GM19238 (cell line): Measurements from ENCODE around the gene SP4.
A peak's percentile ranks its signal among the peaks of the same experiment; 100 is the strongest.

ENCODE experiments used
- DNase-seq: peaks from one replicate; pipeline ENCODE4 v3.0.0; 2011; ENCODE audit warnings: low spot score; ENCODE audit not compliant: insufficient read length

SP4 gene

GRCh38 chr7:21427871-21428658 is at the start of gene SP4:
Gene SP4, plus strand, starts transcription at chr7:21428083. Its CDS starts 169 bp downstream, at chr7:21428252.
- DNase-seq = peak; percentile 85

- no peak for DNase-seq
Observed at GRCh38 chr7:21383227-21384220, 44.4 kb upstream of the SP4 start.

- DNase-seq = no peak
Observed at GRCh38 chr7:21393937-21394336, 33.9 kb upstream of the SP4 start.

DNA sequence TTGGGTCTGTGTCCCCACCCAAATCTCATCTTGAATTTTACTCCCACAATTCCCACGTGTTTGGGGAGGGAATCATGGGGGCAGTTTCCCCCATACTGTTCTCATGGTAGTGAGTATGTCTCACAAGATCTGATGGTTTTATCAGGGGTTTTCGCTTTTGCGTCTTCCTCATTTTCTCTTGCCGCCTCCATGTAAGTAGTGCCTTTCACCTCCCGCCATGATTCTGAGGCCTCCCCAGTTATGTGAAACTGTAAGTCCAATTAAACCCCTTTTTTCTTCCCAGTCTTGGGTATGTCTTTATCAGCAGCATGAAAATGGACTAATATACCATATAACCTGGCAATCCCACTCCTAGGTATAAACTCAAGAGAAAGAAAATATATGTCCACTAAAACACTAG is 25.9 kb upstream of the SP4 start:
- no peak for DNase-seq

DNA sequence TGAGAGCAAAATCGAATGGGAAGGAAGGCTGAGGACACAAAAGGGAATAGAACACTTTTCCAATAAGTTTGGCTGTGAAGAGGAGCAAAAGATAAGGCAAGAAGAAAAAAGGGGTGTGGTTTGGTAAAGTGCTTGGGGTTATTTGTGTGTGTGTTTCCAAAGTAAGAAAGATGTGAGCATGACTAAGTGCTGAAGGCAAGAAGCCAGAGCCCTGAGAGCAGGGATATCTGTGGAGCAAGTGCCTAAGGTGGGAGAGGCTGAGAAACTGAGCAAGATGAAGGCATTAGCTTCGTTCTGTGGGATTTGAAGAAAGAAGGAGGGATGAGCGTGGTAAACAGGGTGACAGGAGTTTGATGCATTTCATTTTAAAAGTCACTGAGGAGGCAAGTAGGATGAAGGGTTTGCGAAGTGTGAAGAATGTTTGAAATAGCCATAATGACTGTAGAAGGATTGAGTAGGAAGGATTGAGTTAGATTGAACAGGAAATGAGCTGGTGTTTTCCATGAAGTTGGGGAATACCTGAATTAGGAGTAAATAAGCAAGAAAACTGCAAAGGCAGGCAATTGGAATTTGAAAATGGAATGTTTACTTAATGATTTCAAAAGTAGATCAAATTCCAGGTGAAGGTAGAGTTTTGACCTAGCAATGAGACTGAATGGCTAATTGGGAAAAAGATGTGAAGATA is 19.9 kb upstream of the SP4 start:
- DNase-seq = no peak

GRCh38 chr7:21408481-21408820 is 19.4 kb upstream of the SP4 start:
- DNase-seq = no peak

GRCh38 chr7:21412410-21412851 is 15.5 kb upstream of the SP4 start:
- no peak for DNase-seq

DNA sequence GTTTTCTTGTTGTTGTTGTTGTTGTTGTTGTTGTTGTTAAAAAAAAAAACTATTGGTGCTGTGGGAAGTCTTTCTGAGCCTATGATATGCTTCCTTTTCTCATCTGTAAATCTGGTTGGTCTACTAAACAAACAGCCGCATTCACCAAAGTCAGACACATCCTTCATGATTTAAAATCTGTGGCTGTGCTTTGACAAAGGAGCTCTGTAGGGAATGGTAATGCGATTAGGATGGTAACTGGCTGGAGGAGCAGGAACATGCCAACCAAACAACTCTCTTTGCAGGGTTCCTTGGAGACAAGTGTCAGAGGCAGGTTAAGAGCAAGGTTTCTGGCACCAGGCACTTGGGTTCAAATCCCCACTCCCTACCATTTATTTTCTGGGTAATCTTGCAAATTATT is 14.9 kb upstream of the SP4 start:
- no peak for DNase-seq

GRCh38 chr7:21413502-21413901 is 14.4 kb upstream of the SP4 start:
- DNase-seq = no peak

DNA sequence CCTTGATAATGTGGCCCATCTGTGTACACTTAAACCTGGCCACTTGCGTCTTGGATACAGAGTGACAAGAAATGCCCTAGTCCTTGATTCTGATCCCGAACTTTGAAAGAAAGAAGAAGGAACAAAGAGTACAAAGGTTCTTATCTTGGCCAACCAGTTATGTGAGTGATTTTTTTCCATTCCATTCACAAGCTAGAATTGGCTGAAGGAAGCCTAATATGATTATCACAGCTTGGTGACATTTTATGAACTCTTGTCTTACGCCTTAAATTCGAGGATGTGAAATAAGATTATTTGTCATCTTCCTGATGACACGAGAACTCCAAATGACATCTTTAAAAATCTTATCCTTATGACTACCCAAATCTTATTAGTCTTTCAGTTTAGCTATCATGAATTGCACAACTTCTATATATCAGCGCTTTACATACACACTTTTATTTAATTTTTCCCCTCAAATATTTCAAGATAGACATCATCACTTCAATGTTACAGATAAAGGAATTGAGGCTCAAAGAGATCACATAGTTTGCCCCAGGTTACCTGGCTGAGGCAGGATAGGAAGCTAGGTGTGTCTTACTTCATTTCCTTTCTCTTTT is 13.0 kb upstream of the SP4 start:
- DNase-seq = no peak

DNA sequence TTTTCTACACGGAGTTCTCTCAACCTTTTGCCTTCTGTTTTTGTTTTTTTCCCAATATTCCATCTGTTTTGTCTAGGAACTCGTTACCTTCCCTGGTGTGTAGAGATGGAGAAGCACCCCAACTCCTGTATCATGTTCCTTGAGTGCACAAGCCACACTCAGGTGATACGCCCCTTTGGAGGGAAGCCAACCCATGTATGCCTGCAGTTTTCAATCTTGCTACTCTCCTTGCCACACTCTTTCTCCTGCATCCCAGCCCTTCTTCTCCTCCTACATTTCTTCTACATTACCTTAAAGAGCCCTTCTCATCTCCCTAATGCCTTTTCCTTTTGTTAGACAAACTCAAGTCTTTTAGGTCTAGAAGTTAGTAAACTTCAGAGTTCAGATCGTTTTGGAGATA is 10.2 kb upstream of the SP4 start:
- DNase-seq = no peak

DNA sequence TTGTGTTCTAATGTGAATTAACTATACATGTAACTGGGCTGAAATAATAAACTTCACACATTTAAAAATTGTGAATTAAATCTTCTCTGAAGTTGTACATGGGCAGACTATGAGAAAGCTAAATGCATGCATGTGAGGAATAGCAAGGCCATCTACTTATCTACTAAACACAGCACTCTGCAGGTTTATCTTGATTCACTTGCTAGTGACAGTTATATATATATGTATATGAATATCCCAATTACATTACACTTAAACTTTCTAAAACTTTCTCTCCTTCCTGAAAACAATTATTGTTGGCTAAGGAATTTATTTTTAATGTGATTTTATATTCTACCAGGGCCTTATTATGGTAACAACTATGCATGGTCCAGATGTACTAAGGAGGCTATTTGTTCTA is 5.1 kb upstream of the SP4 start:
- DNase-seq = no peak

DNA sequence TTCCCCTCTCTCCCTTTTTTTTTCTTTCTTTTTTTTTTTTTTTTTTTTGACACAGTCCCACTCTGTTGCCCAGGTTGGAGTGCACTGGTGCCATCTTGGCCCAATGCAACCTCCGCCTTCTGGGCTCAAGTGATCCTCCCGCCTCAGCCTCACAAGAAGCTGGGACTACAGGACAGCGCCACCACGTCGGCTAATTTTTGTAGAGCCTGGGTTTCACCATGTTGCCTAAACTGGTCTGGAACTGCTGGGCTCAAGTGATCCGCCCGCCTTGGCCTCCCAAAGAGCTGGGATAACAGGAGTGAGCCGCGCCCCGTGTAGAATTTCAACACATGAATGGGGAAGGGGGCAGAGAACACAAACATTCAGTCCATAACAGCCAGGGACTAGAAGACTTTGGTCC is 2.6 kb upstream of the SP4 start:
- no peak for DNase-seq

DNA sequence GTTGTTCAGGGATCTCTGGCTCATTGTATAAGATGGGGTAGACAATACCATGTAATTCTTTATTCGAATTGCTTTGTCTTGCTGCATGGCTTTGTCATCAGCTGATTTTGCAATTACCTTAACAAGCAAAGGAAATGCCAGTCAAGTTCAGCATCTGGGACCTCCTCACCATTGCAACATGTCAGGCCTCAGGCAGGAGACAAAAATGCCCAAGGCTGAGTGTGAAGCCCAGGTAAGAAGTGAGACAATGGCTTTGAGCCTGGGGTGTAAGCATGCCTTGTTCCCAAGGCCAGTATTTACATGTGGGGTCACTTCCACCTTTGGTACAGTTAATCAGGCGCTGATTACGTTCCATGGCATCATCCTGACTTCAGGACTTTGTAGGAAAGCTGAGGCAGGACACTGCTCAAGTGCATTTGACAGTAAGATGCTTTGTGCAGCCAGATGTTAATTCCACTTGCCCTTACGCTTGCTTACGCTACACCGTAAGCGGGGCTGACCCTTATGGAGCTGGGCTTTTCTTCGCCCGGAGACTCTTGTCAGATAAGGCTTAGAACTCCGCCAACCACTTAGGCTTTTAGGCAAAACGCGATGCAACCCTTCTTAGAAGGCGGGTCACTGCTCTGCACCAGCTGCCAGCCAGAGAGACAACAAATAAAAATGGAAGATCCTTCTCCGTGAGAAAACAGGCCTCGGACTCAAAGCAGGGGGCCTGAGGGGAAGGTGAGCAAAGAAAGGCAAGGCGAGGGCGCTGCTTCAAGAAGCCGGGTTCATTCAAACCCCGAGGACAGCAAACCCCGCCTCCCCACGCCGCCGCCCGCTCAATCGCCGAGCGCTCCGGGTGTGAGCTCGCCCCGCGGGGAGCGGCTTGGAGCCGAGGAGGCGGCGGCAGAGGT is 1.3 kb upstream of the SP4 start:
- no peak for DNase-seq

DNA sequence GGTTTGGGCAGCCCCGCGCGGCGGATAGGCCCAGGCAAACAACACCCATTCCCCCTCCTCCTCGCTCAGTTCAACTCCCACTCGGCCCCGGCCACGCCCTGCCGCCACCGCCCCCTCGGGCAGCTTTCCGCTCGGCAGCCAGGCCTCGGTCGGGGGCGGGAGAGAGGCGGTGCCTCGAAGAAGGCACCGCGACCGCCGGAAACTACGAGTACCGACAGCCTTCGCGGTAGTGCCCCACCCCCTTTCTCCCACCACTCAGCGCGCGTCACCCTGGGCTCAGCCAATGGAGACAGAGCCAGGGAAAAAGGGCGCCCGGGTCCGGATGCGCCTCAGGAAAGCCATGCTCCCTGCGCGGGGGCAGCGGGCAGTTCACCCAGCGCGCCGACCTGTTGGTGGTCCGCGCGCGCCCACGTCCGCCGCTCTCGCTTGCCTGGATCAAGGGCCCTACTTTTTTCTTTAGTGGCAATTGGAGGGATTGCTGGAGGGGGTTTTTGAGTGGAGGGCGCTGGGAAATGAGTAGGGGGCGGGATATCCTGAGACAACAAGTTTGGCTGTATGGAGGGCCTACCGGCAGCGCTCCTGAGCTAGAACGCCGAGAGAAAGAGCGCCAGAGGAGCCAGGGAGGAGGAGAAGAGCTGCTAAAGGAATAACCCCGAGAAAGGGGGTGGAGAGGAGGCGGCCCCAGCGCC is 557 bp upstream of the SP4 start:
- DNase-seq = peak; percentile 89

DNA sequence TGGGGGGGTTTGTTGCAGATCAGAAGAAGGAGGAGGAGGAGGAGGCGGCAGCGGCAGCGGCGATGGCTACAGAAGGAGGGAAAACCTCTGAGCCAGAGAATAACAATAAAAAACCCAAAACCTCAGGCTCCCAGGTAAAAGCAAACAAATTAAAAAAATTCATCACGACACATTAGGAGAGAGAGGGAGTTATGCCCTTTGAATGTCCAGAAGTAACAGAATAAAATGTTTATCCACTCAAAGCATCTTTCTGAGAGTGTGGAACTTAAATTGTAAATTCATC is 717 bp downstream of the SP4 start:
- no peak for DNase-seq

- DNase-seq = no peak
Observed at GRCh38 chr7:21429021-21429420, 1.1 kb downstream of the SP4 start.

DNA sequence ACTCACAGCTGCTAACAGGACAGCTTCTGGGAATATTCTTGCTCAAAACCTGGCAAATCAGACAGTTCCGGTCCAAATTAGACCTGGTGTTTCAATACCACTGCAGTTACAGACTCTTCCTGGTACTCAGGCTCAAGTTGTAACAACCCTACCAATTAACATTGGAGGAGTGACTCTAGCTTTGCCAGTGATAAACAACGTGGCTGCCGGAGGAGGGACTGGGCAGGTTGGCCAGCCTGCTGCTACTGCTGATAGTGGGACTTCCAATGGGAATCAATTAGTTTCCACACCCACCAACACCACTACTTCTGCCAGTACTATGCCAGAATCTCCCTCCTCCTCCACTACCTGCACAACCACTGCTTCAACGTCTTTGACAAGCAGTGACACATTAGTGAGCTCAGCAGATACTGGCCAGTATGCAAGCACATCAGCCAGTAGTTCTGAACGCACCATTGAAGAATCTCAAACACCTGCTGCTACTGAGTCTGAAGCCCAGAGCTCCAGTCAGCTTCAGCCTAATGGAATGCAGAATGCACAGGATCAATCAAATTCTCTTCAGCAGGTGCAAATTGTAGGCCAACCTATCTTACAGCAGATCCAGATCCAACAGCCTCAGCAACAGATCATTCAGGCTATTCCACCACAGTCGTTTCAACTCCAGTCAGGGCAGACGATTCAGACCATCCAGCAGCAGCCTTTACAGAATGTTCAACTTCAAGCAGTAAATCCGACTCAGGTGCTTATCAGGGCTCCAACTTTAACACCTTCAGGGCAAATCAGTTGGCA is 2.1 kb downstream of the SP4 start:
- no peak for DNase-seq

- DNase-seq = no peak
Observed at GRCh38 chr7:21430575-21430954, 2.7 kb downstream of the SP4 start.
